ENCODE results near the gene STEAP4.

- TF ChIP-seq CTCF (IDR thresholded peaks at IDR 0.05; ENCODE audit: low read depth, low read length, missing input control) (no peak), RXRA (IDR thresholded peaks at IDR 0.05) (no peak), RAD21 (IDR thresholded peaks at IDR 0.05) (no peak), TAF1 (conservative IDR thresholded peaks at IDR 0.05) (no peak), NR2F2 (IDR thresholded peaks at IDR 0.05) (no peak)
These were observed 46.0 kb downstream of the STEAP4 start for GRCh38 chr7:88260719-88261118.

All from liver (tissue), 3 donors.